ENCODE data around the gene ANTXR1.

Gene ANTXR1

DNA sequence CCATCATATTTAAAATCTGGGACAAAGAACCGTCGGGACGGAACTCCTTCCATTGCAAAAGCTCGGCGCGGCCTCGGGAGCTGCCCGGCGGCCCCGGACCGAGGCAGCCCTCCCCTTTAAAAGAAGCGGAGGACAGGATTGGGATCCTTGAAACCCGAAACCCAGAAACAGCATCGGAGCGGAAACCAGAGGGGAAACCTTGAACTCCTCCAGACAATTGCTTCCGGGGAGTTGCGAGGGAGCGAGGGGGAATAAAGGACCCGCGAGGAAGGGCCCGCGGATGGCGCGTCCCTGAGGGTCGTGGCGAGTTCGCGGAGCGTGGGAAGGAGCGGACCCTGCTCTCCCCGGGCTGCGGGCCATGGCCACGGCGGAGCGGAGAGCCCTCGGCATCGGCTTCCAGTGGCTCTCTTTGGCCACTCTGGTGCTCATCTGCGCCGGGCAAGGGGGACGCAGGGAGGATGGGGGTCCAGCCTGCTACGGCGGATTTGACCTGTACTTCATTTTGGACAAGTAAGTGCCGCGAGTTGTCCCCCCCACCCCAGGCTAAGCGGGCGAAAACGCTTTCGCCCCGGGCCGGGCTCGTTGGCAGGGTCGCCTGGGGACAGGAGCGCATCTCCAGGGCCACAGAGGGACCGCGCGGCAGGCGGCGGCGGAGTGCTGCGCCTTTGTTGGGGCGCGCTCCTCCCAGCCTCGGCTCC lies at the start of gene ANTXR1:
ANTXR1 (plus strand) TSS at position 38 of the 698 bp plus-strand sequence; CDS start at position 359, 321 bp downstream.
- Histone ChIP-seq H4K20me1 (ENCODE audit: insufficient read depth) (no peaks in the 10 kb centered on the region), H3K4me2 (peak within 1 kb of the TSS; percentile 96), H3K9ac (no peak within 1 kb of the TSS; the same call in 1 of the 2 replicates), H3K27me3 (ENCODE audit: insufficient read depth, low read depth) (peaks cover 10% of the 10 kb centered on the region; the same call in 1 of the 2 replicates), H2AFZ (ENCODE audit: low read depth) (peak within 1 kb of the TSS; percentile 68), H3K4me1 (ENCODE audit: low read depth, poor library complexity, severe bottlenecking) (peaks cover 14% of the 10 kb centered on the region), H3K4me3 (IDR thresholded peaks at IDR 0.05; ENCODE audit: insufficient read depth, low read depth, low read length) (peak within 1 kb of the TSS; percentile 87), H3K36me3 (ENCODE audit: insufficient read depth) (no peaks in the 10 kb centered on the region), H3K27ac (no peak within 1 kb of the TSS), H3K79me2 (ENCODE audit: insufficient read depth, low read depth) (no peaks in the 10 kb centered on the region)
- TF ChIP-seq, protein P1, sequence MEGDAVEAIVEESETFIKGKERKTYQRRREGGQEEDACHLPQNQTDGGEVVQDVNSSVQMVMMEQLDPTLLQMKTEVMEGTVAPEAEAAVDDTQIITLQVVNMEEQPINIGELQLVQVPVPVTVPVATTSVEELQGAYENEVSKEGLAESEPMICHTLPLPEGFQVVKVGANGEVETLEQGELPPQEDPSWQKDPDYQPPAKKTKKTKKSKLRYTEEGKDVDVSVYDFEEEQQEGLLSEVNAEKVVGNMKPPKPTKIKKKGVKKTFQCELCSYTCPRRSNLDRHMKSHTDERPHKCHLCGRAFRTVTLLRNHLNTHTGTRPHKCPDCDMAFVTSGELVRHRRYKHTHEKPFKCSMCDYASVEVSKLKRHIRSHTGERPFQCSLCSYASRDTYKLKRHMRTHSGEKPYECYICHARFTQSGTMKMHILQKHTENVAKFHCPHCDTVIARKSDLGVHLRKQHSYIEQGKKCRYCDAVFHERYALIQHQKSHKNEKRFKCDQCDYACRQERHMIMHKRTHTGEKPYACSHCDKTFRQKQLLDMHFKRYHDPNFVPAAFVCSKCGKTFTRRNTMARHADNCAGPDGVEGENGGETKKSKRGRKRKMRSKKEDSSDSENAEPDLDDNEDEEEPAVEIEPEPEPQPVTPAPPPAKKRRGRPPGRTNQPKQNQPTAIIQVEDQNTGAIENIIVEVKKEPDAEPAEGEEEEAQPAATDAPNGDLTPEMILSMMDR (conservative IDR thresholded peaks at IDR 0.05; ENCODE audit: low read depth, low read length) = 0 out of 2 replicates have a peak, but pooled peaks have one; percentile 40

DNA sequence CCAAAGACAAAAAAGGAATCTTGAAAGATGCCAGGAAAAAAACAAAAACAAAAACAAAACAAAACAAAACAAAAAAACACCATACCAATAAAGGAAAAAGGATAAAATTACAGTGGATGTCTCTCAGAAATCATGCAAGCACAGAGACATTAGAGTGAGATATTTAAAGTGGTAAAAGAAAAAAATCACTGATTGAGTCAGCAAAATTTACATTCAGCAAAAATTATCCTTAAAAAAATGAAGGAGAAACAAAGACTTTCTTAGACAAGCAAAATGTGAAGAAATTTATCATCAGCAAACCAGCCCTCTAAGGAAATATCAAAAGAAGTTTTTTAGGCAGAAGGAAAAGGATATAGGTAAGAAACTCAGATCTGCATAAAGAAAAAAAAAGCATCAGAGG lies 48.7 kb upstream of the ANTXR1 start:
- H3K27me3 ChIP-seq (ENCODE audit: insufficient read depth, low read depth) = no peaks in the 10 kb centered on the region
- no peaks in the 10 kb centered on the region for H4K20me1 ChIP-seq (ENCODE audit: insufficient read depth)
- no peak overlapping the region for H3K4me2 ChIP-seq
- no peak overlapping the region for H3K9ac ChIP-seq
- H3K79me2 ChIP-seq (ENCODE audit: insufficient read depth, low read depth) = no peaks in the 10 kb centered on the region
- H3K4me3 ChIP-seq (IDR thresholded peaks at IDR 0.05; ENCODE audit: insufficient read depth, low read depth, low read length) = no peak overlapping the region
- no peak overlapping the region for H3K27ac ChIP-seq
- H2AFZ ChIP-seq (ENCODE audit: low read depth) = no peak overlapping the region
- H3K4me1 ChIP-seq (ENCODE audit: low read depth, poor library complexity, severe bottlenecking) = no peaks in the 10 kb centered on the region
- TF ChIP-seq, protein P1 (conservative IDR thresholded peaks at IDR 0.05; ENCODE audit: low read depth, low read length) = no peak
- no peaks in the 10 kb centered on the region for H3K36me3 ChIP-seq (ENCODE audit: insufficient read depth)

DNA sequence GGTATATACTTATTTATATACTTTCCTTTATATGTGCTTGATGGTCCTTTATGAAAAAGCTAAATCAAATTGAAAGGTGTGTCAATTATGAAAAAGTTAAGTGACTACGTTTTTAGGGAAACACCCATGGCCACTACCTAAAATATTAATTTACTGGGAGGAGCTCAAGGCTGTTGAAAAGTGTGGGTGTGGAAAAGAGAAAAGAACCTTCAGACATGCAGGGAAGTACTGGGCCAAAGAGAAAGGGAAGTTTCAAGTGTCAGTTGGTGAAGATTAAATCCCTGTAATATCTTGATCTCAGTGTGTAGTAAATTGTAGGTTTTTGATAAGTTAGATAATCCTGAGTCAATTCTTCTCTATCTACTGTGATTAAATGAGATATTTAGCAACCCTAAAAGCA lies 44.8 kb upstream of the ANTXR1 start:
- H3K4me3 ChIP-seq (IDR thresholded peaks at IDR 0.05; ENCODE audit: insufficient read depth, low read depth, low read length) = no peak overlapping the region
- TF ChIP-seq, protein P1 (conservative IDR thresholded peaks at IDR 0.05; ENCODE audit: low read depth, low read length) = no peak

DNA sequence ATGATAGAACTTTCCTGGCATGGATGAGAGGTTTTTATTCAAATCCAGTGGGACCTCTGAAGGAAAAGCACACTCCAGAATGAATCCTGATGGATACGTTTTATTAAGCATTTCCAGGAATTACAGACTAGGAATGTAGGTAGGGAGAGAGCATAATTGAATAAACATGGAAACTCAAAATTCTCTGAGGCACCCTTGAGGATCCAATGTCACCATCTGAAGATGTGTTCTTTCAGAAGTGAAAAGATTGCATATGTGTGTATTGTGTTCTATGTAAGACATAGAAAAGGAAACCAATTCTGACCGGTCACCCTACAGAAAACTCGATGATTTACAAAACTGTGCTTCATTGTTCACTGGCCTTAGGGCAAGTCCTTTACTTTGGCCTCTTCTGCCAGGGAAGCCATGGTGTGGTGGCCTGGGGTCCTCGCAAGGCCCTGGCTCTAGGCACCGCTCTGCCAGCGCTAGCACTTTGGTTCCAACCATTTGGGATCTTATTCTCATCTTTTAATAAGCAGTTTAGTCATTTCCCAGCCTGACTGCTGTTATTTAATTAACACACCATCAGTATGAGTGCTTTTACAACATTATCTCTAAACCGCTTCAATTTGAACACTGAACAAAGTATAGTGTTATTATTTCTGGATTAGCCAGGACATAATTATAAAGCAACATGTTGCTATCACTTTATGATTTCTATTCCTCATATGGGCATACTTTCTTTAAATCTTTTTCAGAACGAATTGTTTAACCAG lies 43.1 kb upstream of the ANTXR1 start:
- Histone ChIP-seq H3K4me2 (no peak overlapping the region), H3K36me3 (ENCODE audit: insufficient read depth) (no peaks in the 10 kb centered on the region), H2AFZ (ENCODE audit: low read depth) (no peak overlapping the region), H3K27me3 (ENCODE audit: insufficient read depth, low read depth) (no peaks in the 10 kb centered on the region), H3K9ac (no peak overlapping the region), H3K4me1 (ENCODE audit: low read depth, poor library complexity, severe bottlenecking) (no peaks in the 10 kb centered on the region), H4K20me1 (ENCODE audit: insufficient read depth) (no peaks in the 10 kb centered on the region), H3K4me3 (IDR thresholded peaks at IDR 0.05; ENCODE audit: insufficient read depth, low read depth, low read length) (no peak overlapping the region), H3K27ac (no peak overlapping the region), H3K79me2 (ENCODE audit: insufficient read depth, low read depth) (no peaks in the 10 kb centered on the region)
- TF ChIP-seq, protein P1 (conservative IDR thresholded peaks at IDR 0.05; ENCODE audit: low read depth, low read length) = no peak

More for the DNA sequence above, 44.8 kb upstream of the ANTXR1 start:
- Histone ChIP-seq H3K36me3 (ENCODE audit: insufficient read depth) (no peaks in the 10 kb centered on the region), H2AFZ (ENCODE audit: low read depth) (no peak overlapping the region), H3K4me1 (ENCODE audit: low read depth, poor library complexity, severe bottlenecking) (no peaks in the 10 kb centered on the region), H3K4me2 (no peak overlapping the region), H4K20me1 (ENCODE audit: insufficient read depth) (no peaks in the 10 kb centered on the region), H3K79me2 (ENCODE audit: insufficient read depth, low read depth) (no peaks in the 10 kb centered on the region), H3K27ac (no peak overlapping the region), H3K27me3 (ENCODE audit: insufficient read depth, low read depth) (no peaks in the 10 kb centered on the region), H3K9ac (no peak overlapping the region)

Data from KMS-11 (cell line).